Measurements from ENCODE around the gene RHNO1. TPM values are rescaled to one million over a fixed set of nuclear protein-coding genes. Genes with fewer than 3 reads are reported as not detected.
A peak's percentile ranks its signal among the peaks of the same experiment; 100 is the strongest.

Gene RHNO1, protein sequence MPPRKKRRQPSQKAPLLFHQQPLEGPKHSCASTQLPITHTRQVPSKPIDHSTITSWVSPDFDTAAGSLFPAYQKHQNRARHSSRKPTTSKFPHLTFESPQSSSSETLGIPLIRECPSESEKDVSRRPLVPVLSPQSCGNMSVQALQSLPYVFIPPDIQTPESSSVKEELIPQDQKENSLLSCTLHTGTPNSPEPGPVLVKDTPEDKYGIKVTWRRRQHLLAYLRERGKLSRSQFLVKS
- polyA plus RNA-seq (2013, experiment 1 of 2) = 129 TPM
- 131 TPM for polyA plus RNA-seq (2013, experiment 2 of 2)

- DNase-seq (ENCODE audit: low spot score) = peak; percentile 90
- peak within 1 kb of the TSS; percentile 86 for H2AK5ac ChIP-seq (ENCODE audit: low read depth, low read length)
- peak within 1 kb of the TSS; percentile 84 for H2AFZ ChIP-seq (ENCODE audit: low read length)
- H3K4me1 ChIP-seq (ENCODE audit: control insufficient read depth in 2 of 2, insufficient read depth in 1 of 2, low read depth in 1 of 2, low read length in 2 of 2) = peaks cover 0 to 3% of the 10 kb centered on the region in 2 donors
- H2BK15ac ChIP-seq (ENCODE audit: low read length) = peak within 1 kb of the TSS; percentile 65
- H4K8ac ChIP-seq (ENCODE audit: low read depth, low read length) = peak within 1 kb of the TSS; percentile 99
- H3K36me3 ChIP-seq (replicated peaks in 1 of 2; ENCODE audit: control insufficient read depth in 2 of 2, insufficient read depth in 2 of 2, low read length in 2 of 2) = peaks cover 14 to 66% of the 10 kb centered on the region in 2 donors
- H3K27ac ChIP-seq (replicated peaks; ENCODE audit: low read length) = peak within 1 kb of the TSS; percentile 83
- no peaks in the 10 kb centered on the region for H3K27me3 ChIP-seq (ENCODE audit: control insufficient read depth in 3 of 3, insufficient read depth in 3 of 3, low read depth in 1 of 3, low read length in 3 of 3)
- peaks cover 12% of the 10 kb centered on the region for H3K79me1 ChIP-seq (ENCODE audit: low read depth, low read length)
- H3K4me2 ChIP-seq (ENCODE audit: insufficient read depth, low read length, poor library complexity, severe bottlenecking) = peak within 1 kb of the TSS; percentile 89
- H2BK5ac ChIP-seq (ENCODE audit: low read length) = peak within 1 kb of the TSS; percentile 82
- H3K4me3 ChIP-seq (ENCODE audit: low read length in 2 of 2) = peak within 1 kb of the TSS; percentile 74 to 98
- H2BK12ac ChIP-seq (ENCODE audit: low read length) = no peak within 1 kb of the TSS
- peak within 1 kb of the TSS; percentile 74 for H2BK120ac ChIP-seq (ENCODE audit: low read depth, low read length)
- no CpG with 5 or more reads among the region's 70 CpGs for WGBS, 2 donors (ENCODE audit: extremely low coverage in 2 of 2, insufficient read length in 2 of 2, insufficient replicate concordance in 1 of 2)
- H3K23ac ChIP-seq (ENCODE audit: low read depth, low read length, poor library complexity) = peak within 1 kb of the TSS; percentile 92
- H3K9me3 ChIP-seq (replicated peaks in 1 of 2; ENCODE audit: control insufficient read depth in 2 of 2, insufficient read depth in 1 of 2, low read depth in 1 of 2, low read length in 2 of 2) = no peaks in the 10 kb centered on the region
- H3K9ac ChIP-seq (ENCODE audit: low read depth, low read length, poor library complexity) = peak within 1 kb of the TSS; percentile 90
- peak within 1 kb of the TSS; percentile 77 for H4K91ac ChIP-seq (ENCODE audit: low read depth, low read length, poor library complexity)
- H3K18ac ChIP-seq (ENCODE audit: low read length) = peak within 1 kb of the TSS; percentile 95
- peak within 1 kb of the TSS; percentile 87 for H3K14ac ChIP-seq (ENCODE audit: low read length)
- H3K4ac ChIP-seq (ENCODE audit: low read length) = peak within 1 kb of the TSS; percentile 13
These were observed at the start of gene RHNO1, which contains the start of gene FOXM1 for GRCh38 chr12:2877047-2877952. Gene RHNO1, plus strand, starts transcription at chr12:2877223. Its CDS starts 8,144 bp downstream, at chr12:2885367. Gene FOXM1, minus strand, starts transcription at chr12:2877174. Its CDS starts 2,696 bp downstream, at chr12:2874478.

- Histone ChIP-seq H3K14ac (ENCODE audit: low read length) (no peak overlapping the region), H4K91ac (ENCODE audit: low read depth, low read length, poor library complexity) (no peak overlapping the region), H3K9me3 (replicated peaks in 1 of 2; ENCODE audit: control insufficient read depth in 2 of 2, insufficient read depth in 1 of 2, low read depth in 1 of 2, low read length in 2 of 2) (no peaks in the 10 kb centered on the region), H3K18ac (ENCODE audit: low read length) (no peak overlapping the region), H3K23ac (ENCODE audit: low read depth, low read length, poor library complexity) (no peak overlapping the region), H3K9ac (ENCODE audit: low read depth, low read length, poor library complexity) (no peak overlapping the region), H2BK15ac (ENCODE audit: low read length) (no peak overlapping the region), H4K8ac (ENCODE audit: low read depth, low read length) (no peak overlapping the region), H3K27ac (replicated peaks; ENCODE audit: low read length) (no peak overlapping the region), H2AFZ (ENCODE audit: low read length) (no peak overlapping the region), H3K4me2 (ENCODE audit: insufficient read depth, low read length, poor library complexity, severe bottlenecking) (no peak overlapping the region), H2BK5ac (ENCODE audit: low read length) (no peak overlapping the region), H3K4me1 (ENCODE audit: control insufficient read depth in 2 of 2, insufficient read depth in 1 of 2, low read depth in 1 of 2, low read length in 2 of 2) (peaks cover 26 to 33% of the 10 kb centered on the region in 2 donors), H2AK5ac (ENCODE audit: low read depth, low read length) (no peak overlapping the region), H3K27me3 (ENCODE audit: control insufficient read depth in 3 of 3, insufficient read depth in 3 of 3, low read depth in 1 of 3, low read length in 3 of 3) (no peaks in the 10 kb centered on the region), H2BK120ac (ENCODE audit: low read depth, low read length) (no peak overlapping the region), H2BK12ac (ENCODE audit: low read length) (no peak overlapping the region), H3K4ac (ENCODE audit: low read length) (no peak overlapping the region), H3K36me3 (replicated peaks in 1 of 2; ENCODE audit: control insufficient read depth in 2 of 2, insufficient read depth in 2 of 2, low read length in 2 of 2) (peaks cover 5 to 54% of the 10 kb centered on the region in 2 donors), H3K79me1 (ENCODE audit: low read depth, low read length) (no peaks in the 10 kb centered on the region), H3K4me3 (ENCODE audit: low read length in 2 of 2) (no peak overlapping the region)
- no peak for DNase-seq (ENCODE audit: low spot score)
- WGBS, 2 donors (ENCODE audit: extremely low coverage in 2 of 2, insufficient read length in 2 of 2, insufficient replicate concordance in 1 of 2) = no CpG with 5 or more reads among the region's 6 CpGs
These were observed 47.7 kb upstream of the RHNO1 start for GRCh38 chr12:2829275-2829674.

GRCh38 chr12:2832550-2833127, 44.4 kb upstream of the RHNO1 start:
- Histone ChIP-seq H2BK15ac (ENCODE audit: low read length) (no peak overlapping the region), H2BK5ac (ENCODE audit: low read length) (no peak overlapping the region), H3K27ac (replicated peaks; ENCODE audit: low read length) (no peak overlapping the region), H3K4me1 (ENCODE audit: control insufficient read depth in 2 of 2, insufficient read depth in 1 of 2, low read depth in 1 of 2, low read length in 2 of 2) (peaks cover 9 to 19% of the 10 kb centered on the region in 2 donors), H3K4ac (ENCODE audit: low read length) (no peak overlapping the region), H3K18ac (ENCODE audit: low read length) (no peak overlapping the region), H4K91ac (ENCODE audit: low read depth, low read length, poor library complexity) (no peak overlapping the region), H3K27me3 (ENCODE audit: control insufficient read depth in 3 of 3, insufficient read depth in 3 of 3, low read depth in 1 of 3, low read length in 3 of 3) (no peaks in the 10 kb centered on the region), H4K8ac (ENCODE audit: low read depth, low read length) (no peak overlapping the region), H3K23ac (ENCODE audit: low read depth, low read length, poor library complexity) (no peak overlapping the region), H3K9me3 (replicated peaks in 1 of 2; ENCODE audit: control insufficient read depth in 2 of 2, insufficient read depth in 1 of 2, low read depth in 1 of 2, low read length in 2 of 2) (no peaks in the 10 kb centered on the region), H3K79me1 (ENCODE audit: low read depth, low read length) (no peaks in the 10 kb centered on the region), H2BK120ac (ENCODE audit: low read depth, low read length) (no peak overlapping the region), H3K9ac (ENCODE audit: low read depth, low read length, poor library complexity) (no peak overlapping the region), H3K14ac (ENCODE audit: low read length) (no peak overlapping the region), H3K36me3 (replicated peaks in 1 of 2; ENCODE audit: control insufficient read depth in 2 of 2, insufficient read depth in 2 of 2, low read length in 2 of 2) (peaks cover 1 to 36% of the 10 kb centered on the region in 2 donors), H2AK5ac (ENCODE audit: low read depth, low read length) (no peak overlapping the region), H2AFZ (ENCODE audit: low read length) (no peak overlapping the region), H3K4me3 (ENCODE audit: low read length in 2 of 2) (no peak overlapping the region), H2BK12ac (ENCODE audit: low read length) (no peak overlapping the region), H3K4me2 (ENCODE audit: insufficient read depth, low read length, poor library complexity, severe bottlenecking) (no peak overlapping the region)
- WGBS, 2 donors (ENCODE audit: extremely low coverage in 2 of 2, insufficient read length in 2 of 2, insufficient replicate concordance in 1 of 2) = no CpG with 5 or more reads among the region's 6 CpGs
- DNase-seq (ENCODE audit: low spot score) = no peak

Measured in neuronal stem cell (in vitro differentiated cells).